ENCODE results near the gene COL9A3. TPM values are rescaled to one million over a fixed set of nuclear protein-coding genes. Genes with fewer than 3 reads are reported as not detected.

Gene COL9A3
- total RNA-seq, 1 experiment from 2014 or later: 8.5 TPM

- ChIA-PET CTCF (no interaction called here), POLR2A (ENCODE audit: unreplicated experiment) (no interaction called here)
- no peak overlapping the region for H3K4me2 ChIP-seq
- DNase-seq: no peak
- H3K27ac ChIP-seq: no peak overlapping the region
- no peaks in the 10 kb centered on the region for H3K9me3 ChIP-seq (ENCODE audit: insufficient read depth, low read depth)
- no peaks in the 10 kb centered on the region for H3K79me2 ChIP-seq (ENCODE audit: low read depth)
- peaks cover 40% of the 10 kb centered on the region for H3K36me3 ChIP-seq (ENCODE audit: low read depth)
- no peaks in the 10 kb centered on the region for H3K27me3 ChIP-seq (ENCODE audit: insufficient read depth, low read depth)
- no peak overlapping the region for H2AFZ ChIP-seq
- no TSS peak for BruUV-seq (replicated peaks)
- no peak for TF ChIP-seq EZH2 (IDR thresholded peaks at IDR 0.05; ENCODE audit: low read depth)
- TF ChIP-seq, protein P1, sequence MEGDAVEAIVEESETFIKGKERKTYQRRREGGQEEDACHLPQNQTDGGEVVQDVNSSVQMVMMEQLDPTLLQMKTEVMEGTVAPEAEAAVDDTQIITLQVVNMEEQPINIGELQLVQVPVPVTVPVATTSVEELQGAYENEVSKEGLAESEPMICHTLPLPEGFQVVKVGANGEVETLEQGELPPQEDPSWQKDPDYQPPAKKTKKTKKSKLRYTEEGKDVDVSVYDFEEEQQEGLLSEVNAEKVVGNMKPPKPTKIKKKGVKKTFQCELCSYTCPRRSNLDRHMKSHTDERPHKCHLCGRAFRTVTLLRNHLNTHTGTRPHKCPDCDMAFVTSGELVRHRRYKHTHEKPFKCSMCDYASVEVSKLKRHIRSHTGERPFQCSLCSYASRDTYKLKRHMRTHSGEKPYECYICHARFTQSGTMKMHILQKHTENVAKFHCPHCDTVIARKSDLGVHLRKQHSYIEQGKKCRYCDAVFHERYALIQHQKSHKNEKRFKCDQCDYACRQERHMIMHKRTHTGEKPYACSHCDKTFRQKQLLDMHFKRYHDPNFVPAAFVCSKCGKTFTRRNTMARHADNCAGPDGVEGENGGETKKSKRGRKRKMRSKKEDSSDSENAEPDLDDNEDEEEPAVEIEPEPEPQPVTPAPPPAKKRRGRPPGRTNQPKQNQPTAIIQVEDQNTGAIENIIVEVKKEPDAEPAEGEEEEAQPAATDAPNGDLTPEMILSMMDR (conservative IDR thresholded peaks at IDR 0.05): no peak
- peaks cover 33% of the 10 kb centered on the region for H3F3A ChIP-seq (ENCODE audit: insufficient read depth, low read depth)
- no peaks in the 10 kb centered on the region for H3K9me2 ChIP-seq (ENCODE audit: insufficient read depth)
- no peaks in the 10 kb centered on the region for H3K4me1 ChIP-seq (replicated peaks; ENCODE audit: insufficient read depth)
- intact Hi-C loops (cut with micrococcal nuclease; ENCODE audit: unreplicated experiment): no loop called here
- H4K20me1 ChIP-seq (ENCODE audit: insufficient read depth): peaks cover 13% of the 10 kb centered on the region
- no peak overlapping the region for H3K4me3 ChIP-seq
Measured at GRCh38 chr20:62889411-62889810, 72.6 kb downstream of the COL9A3 start.

DNA sequence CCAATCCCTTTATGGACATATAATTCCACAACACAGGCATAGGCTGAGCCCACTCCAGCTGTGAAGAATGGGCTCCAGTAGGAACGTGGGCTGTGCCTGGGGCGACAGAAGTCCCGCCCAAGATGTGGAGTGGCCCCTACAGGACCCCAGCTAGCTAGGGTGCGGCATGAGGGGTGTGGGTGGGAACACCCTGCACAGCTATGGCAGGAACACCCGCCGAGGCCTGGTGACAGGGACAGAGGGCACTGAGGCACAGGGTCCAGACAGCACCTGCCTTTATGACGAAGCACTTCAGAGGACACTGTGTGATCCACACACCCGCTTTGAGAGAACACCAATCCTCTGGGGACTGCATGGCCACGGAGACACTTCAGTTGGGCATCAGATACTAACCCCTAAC, 73.0 kb downstream of the COL9A3 start:
- ChIA-PET POLR2A (ENCODE audit: unreplicated experiment) (no interaction called here), CTCF (no interaction called here)
- no peak for TF ChIP-seq EZH2 (IDR thresholded peaks at IDR 0.05; ENCODE audit: low read depth)
- no peaks in the 10 kb centered on the region for H3K4me1 ChIP-seq (replicated peaks; ENCODE audit: insufficient read depth)
- no peak overlapping the region for H3K4me2 ChIP-seq
- H4K20me1 ChIP-seq (ENCODE audit: insufficient read depth): peaks cover 13% of the 10 kb centered on the region
- H3K27me3 ChIP-seq (ENCODE audit: insufficient read depth, low read depth): no peaks in the 10 kb centered on the region
- DNase-seq: no peak
- H3K4me3 ChIP-seq: no peak overlapping the region
- BruUV-seq (replicated peaks): no TSS peak
- no peaks in the 10 kb centered on the region for H3K9me2 ChIP-seq (ENCODE audit: insufficient read depth)
- H3K36me3 ChIP-seq (ENCODE audit: low read depth): peaks cover 40% of the 10 kb centered on the region
- H2AFZ ChIP-seq: no peak overlapping the region
- no peaks in the 10 kb centered on the region for H3K9me3 ChIP-seq (ENCODE audit: insufficient read depth, low read depth)
- H3K27ac ChIP-seq: no peak overlapping the region
- no peaks in the 10 kb centered on the region for H3K79me2 ChIP-seq (ENCODE audit: low read depth)
- intact Hi-C loops (cut with micrococcal nuclease; ENCODE audit: unreplicated experiment): no loop called here
- peaks cover 35% of the 10 kb centered on the region for H3F3A ChIP-seq (ENCODE audit: insufficient read depth, low read depth)

DNA sequence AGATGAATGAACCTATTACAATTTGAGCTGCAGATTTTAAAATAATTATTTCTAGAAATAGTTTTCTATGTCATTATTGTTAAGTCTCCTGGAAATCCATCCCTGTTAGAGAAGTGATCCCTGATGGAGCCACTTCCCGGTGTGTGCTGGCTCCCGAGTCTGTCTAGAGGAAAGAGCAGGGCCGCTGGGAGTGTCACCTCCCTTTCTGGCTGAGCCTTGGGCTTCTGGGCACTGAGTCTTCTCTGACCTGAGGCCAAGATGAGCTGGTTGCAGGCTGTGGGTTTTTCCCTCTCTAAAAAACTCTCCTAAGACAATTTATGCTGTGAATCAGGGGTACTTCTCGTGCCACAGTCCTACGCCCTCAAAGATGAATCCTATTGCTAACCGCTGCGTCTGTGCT, 73.6 kb downstream of the COL9A3 start:
- no TSS peak for BruUV-seq (replicated peaks)
- H3K36me3 ChIP-seq (ENCODE audit: low read depth): peaks cover 45% of the 10 kb centered on the region
- peaks cover 41% of the 10 kb centered on the region for H3F3A ChIP-seq (ENCODE audit: insufficient read depth, low read depth)
- H2AFZ ChIP-seq: no peak overlapping the region
- H3K4me3 ChIP-seq: no peak overlapping the region
- no peak for DNase-seq
- no peaks in the 10 kb centered on the region for H3K79me2 ChIP-seq (ENCODE audit: low read depth)
- H3K9me2 ChIP-seq (ENCODE audit: insufficient read depth): no peaks in the 10 kb centered on the region
- no peaks in the 10 kb centered on the region for H3K4me1 ChIP-seq (replicated peaks; ENCODE audit: insufficient read depth)
- no peaks in the 10 kb centered on the region for H3K27me3 ChIP-seq (ENCODE audit: insufficient read depth, low read depth)
- TF ChIP-seq, protein P1 (conservative IDR thresholded peaks at IDR 0.05): no peak
- no peak for TF ChIP-seq EZH2 (IDR thresholded peaks at IDR 0.05; ENCODE audit: low read depth)
- no peaks in the 10 kb centered on the region for H3K9me3 ChIP-seq (ENCODE audit: insufficient read depth, low read depth)
- intact Hi-C loops (cut with micrococcal nuclease; ENCODE audit: unreplicated experiment): no loop called here
- H3K4me2 ChIP-seq: no peak overlapping the region
- POLR2A ChIA-PET (ENCODE audit: unreplicated experiment): no interaction called here
- CTCF ChIA-PET: no interaction called here
- H4K20me1 ChIP-seq (ENCODE audit: insufficient read depth): peaks cover 16% of the 10 kb centered on the region
- H3K27ac ChIP-seq: no peak overlapping the region

Other genes with a start within 250 kb of the COL9A3 start
- 14.1 and 19.3 TPM in 2 replicates for gene SLCO4A1, start 174.5 kb upstream of the COL9A3 start, total RNA-seq (2021)
- gene NTSR1, start 108.2 kb upstream of the COL9A3 start, total RNA-seq (2021): 0.98 and 1.3 TPM in 2 replicates
- gene MRGBP, start 20.6 kb upstream of the COL9A3 start, total RNA-seq (2021): 27.8 and 30.2 TPM in 2 replicates
- gene OGFR, start 12.2 kb upstream of the COL9A3 start, total RNA-seq (2021): 57.4 and 65.0 TPM in 2 replicates
- gene TCFL5, start 44.8 kb downstream of the COL9A3 start, total RNA-seq (2021): 29.3 and 35.4 TPM in 2 replicates
- 56.4 and 61.4 TPM in 2 replicates for gene DIDO1, start 109.5 kb downstream of the COL9A3 start, total RNA-seq (2021)
- 45.7 and 49.7 TPM in 2 replicates for gene GID8, start 121.1 kb downstream of the COL9A3 start, total RNA-seq (2021)
- gene SLC17A9, start 135.7 kb downstream of the COL9A3 start, total RNA-seq (2021): 0.20 and 0.22 TPM in 2 replicates
- not detected in 2 replicates for gene BHLHE23, start 189.9 kb downstream of the COL9A3 start, total RNA-seq (2021)

Measured in PC-9 (cell line).